Measurements from ENCODE around the gene CAPN5.

DNA sequence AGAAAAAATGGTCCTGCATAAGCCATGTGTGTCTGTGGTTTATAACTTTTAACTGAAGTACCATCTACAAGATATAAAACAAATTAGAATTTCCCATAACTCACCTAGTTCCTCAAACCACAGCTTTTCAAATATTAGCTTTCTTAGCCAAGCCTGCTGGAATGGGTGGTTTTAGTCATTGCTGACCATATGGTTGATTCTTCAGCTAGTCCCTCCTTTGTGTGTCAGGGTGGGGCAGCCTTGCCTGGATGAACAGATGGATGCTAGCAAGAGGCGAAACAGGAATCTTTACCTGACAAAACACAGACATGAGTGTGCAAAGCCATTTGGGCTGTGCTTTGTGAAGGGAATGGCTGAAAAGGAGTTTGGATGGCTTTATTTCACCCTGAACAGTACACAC, 39.5 kb upstream of the CAPN5 start:
- TF ChIP-seq, protein P1, sequence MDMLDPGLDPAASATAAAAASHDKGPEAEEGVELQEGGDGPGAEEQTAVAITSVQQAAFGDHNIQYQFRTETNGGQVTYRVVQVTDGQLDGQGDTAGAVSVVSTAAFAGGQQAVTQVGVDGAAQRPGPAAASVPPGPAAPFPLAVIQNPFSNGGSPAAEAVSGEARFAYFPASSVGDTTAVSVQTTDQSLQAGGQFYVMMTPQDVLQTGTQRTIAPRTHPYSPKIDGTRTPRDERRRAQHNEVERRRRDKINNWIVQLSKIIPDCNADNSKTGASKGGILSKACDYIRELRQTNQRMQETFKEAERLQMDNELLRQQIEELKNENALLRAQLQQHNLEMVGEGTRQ (IDR thresholded peaks at IDR 0.05; ENCODE audit: low read length): no peak
- TF ChIP-seq, protein P2, sequence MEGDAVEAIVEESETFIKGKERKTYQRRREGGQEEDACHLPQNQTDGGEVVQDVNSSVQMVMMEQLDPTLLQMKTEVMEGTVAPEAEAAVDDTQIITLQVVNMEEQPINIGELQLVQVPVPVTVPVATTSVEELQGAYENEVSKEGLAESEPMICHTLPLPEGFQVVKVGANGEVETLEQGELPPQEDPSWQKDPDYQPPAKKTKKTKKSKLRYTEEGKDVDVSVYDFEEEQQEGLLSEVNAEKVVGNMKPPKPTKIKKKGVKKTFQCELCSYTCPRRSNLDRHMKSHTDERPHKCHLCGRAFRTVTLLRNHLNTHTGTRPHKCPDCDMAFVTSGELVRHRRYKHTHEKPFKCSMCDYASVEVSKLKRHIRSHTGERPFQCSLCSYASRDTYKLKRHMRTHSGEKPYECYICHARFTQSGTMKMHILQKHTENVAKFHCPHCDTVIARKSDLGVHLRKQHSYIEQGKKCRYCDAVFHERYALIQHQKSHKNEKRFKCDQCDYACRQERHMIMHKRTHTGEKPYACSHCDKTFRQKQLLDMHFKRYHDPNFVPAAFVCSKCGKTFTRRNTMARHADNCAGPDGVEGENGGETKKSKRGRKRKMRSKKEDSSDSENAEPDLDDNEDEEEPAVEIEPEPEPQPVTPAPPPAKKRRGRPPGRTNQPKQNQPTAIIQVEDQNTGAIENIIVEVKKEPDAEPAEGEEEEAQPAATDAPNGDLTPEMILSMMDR (IDR thresholded peaks at IDR 0.05; ENCODE audit: control extremely low read depth in 1 of 3, insufficient read depth in 1 of 3, low read depth in 1 of 3, low read length in 3 of 3): no peak
- TF ChIP-seq EZH2 (IDR thresholded peaks at IDR 0.05; ENCODE audit: low read depth, low read length, severe bottlenecking) (no peak), KDM1A (IDR thresholded peaks at IDR 0.05; ENCODE audit: borderline replicate concordance, low read length) (no peak)
